ENCODE data around the gene MYEOV. TPM values are rescaled to one million over a fixed set of nuclear protein-coding genes. Genes with fewer than 3 reads are reported as not detected.
A peak's percentile ranks its signal among the peaks of the same experiment; 100 is the strongest.

The MYEOV gene
- total and polyA plus RNA-seq, 9 of the 15 experiments (the other 6 are each of a cell fraction or from before 2014, with no cell fraction given): 10.2 to 133 (median 32.2) TPM

DNA sequence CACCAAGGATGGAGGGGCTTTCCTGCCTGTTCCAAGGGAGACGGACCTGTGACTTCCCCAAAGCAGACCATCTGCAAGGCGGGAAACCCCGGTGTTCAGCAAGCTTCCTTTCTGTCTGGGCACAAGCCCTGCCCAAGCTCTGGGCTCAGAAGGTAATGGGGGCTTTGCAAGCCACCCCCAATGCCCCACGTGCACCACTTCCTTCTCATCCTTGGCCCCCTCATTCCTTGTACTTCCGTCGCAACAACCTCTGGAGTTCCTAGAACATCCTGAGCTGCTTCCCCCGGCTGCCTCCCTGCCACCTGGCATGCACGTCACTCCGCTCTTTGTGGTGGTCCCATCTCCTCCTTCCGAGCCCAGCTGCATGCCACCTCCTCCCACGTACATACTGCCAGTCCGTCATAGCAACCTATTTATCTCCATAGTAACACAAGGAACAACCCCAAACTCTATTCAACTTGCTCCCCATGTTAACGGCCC lies 3.9 kb downstream of the MYEOV start:
- intact Hi-C loops (cut with micrococcal nuclease): loop anchor here (5.0 to 10.0 kb wide), 4 partner anchors 67 to 163 kb away; no protein-coding TSS in a partner anchor
- Histone ChIP-seq H3K79me2 (ENCODE audit: control insufficient read depth, insufficient read depth, low read length) (peaks cover 88% of the 10 kb centered on the region), H4K20me1 (replicated peaks; ENCODE audit: control insufficient read depth, insufficient read depth, low read length) (no peaks in the 10 kb centered on the region), H3K9ac (ENCODE audit: insufficient read depth in 1 of 2, low read depth in 2 of 2, low read length in 2 of 2) (peak overlapping the region; percentile 81 to 88), H3K36me3 (ENCODE audit: control insufficient read depth, insufficient read depth, low read length) (peaks cover 15% of the 10 kb centered on the region), H3K9me1 (ENCODE audit: control insufficient read depth, insufficient read depth, low read length) (peaks cover 3% of the 10 kb centered on the region), H3K27me3 (ENCODE audit: control insufficient read depth in 2 of 2, insufficient read depth in 2 of 2, low read length in 2 of 2) (no peaks in the 10 kb centered on the region), H2AFZ (ENCODE audit: low read depth, low read length) (peak overlapping the region; percentile 65; the same call in 1 of the 2 replicates), H3K27ac (ENCODE audit: extremely low read depth, low read depth, low read length) (peak overlapping the region; percentile 94), H3K4me3 (peak overlapping the region; percentile 69), H3K4me1 (replicated peaks in 1 of 2; ENCODE audit: control insufficient read depth in 2 of 2, insufficient read depth in 2 of 2, low read length in 2 of 2) (peaks cover 76 to 91% of the 10 kb centered on the region in 2 experiments), H3K9me3 (replicated peaks; ENCODE audit: control insufficient read depth, insufficient read depth, low read depth, low read length) (no peaks in the 10 kb centered on the region), H3K4me2 (ENCODE audit: insufficient read depth, low read length) (peak overlapping the region; percentile 97)
- no peak for ATAC-seq
- no TSS peak for BruUV-seq (replicated peaks)
- peak in 1 of 4 experiments; percentile 24 for DNase-seq (ENCODE audit: extremely low read depth in 1 of 4, low spot score in 3 of 4)
- 42% methylated on average over 13 of the region's 13 CpGs for WGBS (ENCODE audit: insufficient coverage, low coverage, missing lambda C conversion rate)
- no peak for FAIRE-seq
- ChIA-PET POLR2A (interaction anchor here (0.7 to 1.9 kb wide), 6 partner anchors 8 to 798 kb away, joined by 3 to 7 read pairs (median 4); no protein-coding TSS in a partner anchor), CTCF (ENCODE audit: low intra/inter-chr PET ratio) (interaction anchor here (0.7 kb wide), 1 partner anchor 347 kb away, joined by 3 read pairs; no protein-coding TSS in a partner anchor)
- in situ Hi-C loops (cut with MboI): no loop called here
- TF ChIP-seq RFX7 (CRISPR knock-in tag; IDR thresholded peaks at IDR 0.05) (no peak), ZNF586 (CRISPR knock-in tag; conservative IDR thresholded peaks at IDR 0.05) (no peak), ZNF212 (CRISPR knock-in tag; IDR thresholded peaks at IDR 0.05) (0 out of 2 replicates have a peak, but pooled peaks have one; percentile 7), ZNF551 (CRISPR knock-in tag; IDR thresholded peaks at IDR 0.05) (no peak), MCM7 (IDR thresholded peaks at IDR 0.05) (no peak), ZNF583 (CRISPR knock-in tag; IDR thresholded peaks at IDR 0.05) (no peak), SMC3 (conservative IDR thresholded peaks at IDR 0.05; ENCODE audit: insufficient read depth, low read depth, low read length) (no peak), ZBED1 (IDR thresholded peaks at IDR 0.05) (no peak), ZNF23 (CRISPR knock-in tag; IDR thresholded peaks at IDR 0.05) (no peak), IFI16 (CRISPR knock-in tag; IDR thresholded peaks at IDR 0.05) (no peak), CBX2 (IDR thresholded peaks at IDR 0.05; ENCODE audit: insufficient read depth, low read length, poor library complexity, severe bottlenecking) (no peak), XRCC3 (IDR thresholded peaks at IDR 0.05) (no peak), HNRNPK (IDR thresholded peaks at IDR 0.05; ENCODE audit: low read depth, low read length, poor library complexity, severe bottlenecking) (no peak), ZBTB8A (IDR thresholded peaks at IDR 0.05; ENCODE audit: partially characterized antibody) (no peak), SRF (CRISPR knock-in tag; IDR thresholded peaks at IDR 0.05) (no peak), NELFE (IDR thresholded peaks at IDR 0.05; ENCODE audit: insufficient read depth, insufficient read length) (no peak), MEIS2 (IDR thresholded peaks at IDR 0.05; ENCODE audit: partially characterized antibody) (no peak)
- TF ChIP-seq, protein P1, sequence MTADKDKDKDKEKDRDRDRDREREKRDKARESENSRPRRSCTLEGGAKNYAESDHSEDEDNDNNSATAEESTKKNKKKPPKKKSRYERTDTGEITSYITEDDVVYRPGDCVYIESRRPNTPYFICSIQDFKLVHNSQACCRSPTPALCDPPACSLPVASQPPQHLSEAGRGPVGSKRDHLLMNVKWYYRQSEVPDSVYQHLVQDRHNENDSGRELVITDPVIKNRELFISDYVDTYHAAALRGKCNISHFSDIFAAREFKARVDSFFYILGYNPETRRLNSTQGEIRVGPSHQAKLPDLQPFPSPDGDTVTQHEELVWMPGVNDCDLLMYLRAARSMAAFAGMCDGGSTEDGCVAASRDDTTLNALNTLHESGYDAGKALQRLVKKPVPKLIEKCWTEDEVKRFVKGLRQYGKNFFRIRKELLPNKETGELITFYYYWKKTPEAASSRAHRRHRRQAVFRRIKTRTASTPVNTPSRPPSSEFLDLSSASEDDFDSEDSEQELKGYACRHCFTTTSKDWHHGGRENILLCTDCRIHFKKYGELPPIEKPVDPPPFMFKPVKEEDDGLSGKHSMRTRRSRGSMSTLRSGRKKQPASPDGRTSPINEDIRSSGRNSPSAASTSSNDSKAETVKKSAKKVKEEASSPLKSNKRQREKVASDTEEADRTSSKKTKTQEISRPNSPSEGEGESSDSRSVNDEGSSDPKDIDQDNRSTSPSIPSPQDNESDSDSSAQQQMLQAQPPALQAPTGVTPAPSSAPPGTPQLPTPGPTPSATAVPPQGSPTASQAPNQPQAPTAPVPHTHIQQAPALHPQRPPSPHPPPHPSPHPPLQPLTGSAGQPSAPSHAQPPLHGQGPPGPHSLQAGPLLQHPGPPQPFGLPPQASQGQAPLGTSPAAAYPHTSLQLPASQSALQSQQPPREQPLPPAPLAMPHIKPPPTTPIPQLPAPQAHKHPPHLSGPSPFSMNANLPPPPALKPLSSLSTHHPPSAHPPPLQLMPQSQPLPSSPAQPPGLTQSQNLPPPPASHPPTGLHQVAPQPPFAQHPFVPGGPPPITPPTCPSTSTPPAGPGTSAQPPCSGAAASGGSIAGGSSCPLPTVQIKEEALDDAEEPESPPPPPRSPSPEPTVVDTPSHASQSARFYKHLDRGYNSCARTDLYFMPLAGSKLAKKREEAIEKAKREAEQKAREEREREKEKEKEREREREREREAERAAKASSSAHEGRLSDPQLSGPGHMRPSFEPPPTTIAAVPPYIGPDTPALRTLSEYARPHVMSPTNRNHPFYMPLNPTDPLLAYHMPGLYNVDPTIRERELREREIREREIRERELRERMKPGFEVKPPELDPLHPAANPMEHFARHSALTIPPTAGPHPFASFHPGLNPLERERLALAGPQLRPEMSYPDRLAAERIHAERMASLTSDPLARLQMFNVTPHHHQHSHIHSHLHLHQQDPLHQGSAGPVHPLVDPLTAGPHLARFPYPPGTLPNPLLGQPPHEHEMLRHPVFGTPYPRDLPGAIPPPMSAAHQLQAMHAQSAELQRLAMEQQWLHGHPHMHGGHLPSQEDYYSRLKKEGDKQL (CRISPR knock-in tag; IDR thresholded peaks at IDR 0.05; ENCODE audit: borderline replicate concordance): no peak
- TF ChIP-seq, protein P2, sequence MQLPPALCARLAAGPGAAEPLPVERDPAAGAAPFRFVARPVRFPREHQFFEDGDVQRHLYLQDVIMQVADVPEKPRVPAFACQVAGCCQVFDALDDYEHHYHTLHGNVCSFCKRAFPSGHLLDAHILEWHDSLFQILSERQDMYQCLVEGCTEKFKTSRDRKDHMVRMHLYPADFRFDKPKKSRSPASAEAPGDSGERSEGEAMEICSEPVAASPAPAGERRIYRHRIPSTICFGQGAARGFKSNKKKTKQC (CRISPR knock-in tag; IDR thresholded peaks at IDR 0.05): peak; percentile 12; the same call in 1 of the 2 replicates

Measured in K562 (cell line).